Spleen (tissue), 11 donors: ENCODE results near the gene RBMS3. TPM values are rescaled to one million over a fixed set of nuclear protein-coding genes. Genes with fewer than 3 reads are reported as not detected.

Experiments used
- DNase-seq: peaks from one replicate; pipeline ENCODE4 v3.0.0-alpha.2; 2020
- H3K27ac ChIP-seq, 8 donors: fragments of 200-600 bp; sonication (generic) in 7 of 8; 1 replicate in 4 of 8; 2 replicates in 4 of 8; pipeline versions ENCODE4 v1.5.0 to v1.8.0; 2016 to 2021; ENCODE audit warnings: inconsistent platforms in 4 of 8, mild to moderate bottlenecking in 4 of 8, moderate library complexity in 1 of 8
- H3K27me3 ChIP-seq, 7 donors: fragments of 200-600 bp; sonication (generic) in 6 of 7; replicated peaks in 1 of 7; 1 replicate in 4 of 7; 2 replicates in 3 of 7; pipeline versions ENCODE4 v1.5.0 to v1.8.0; 2016 to 2021; ENCODE audit warnings: inconsistent platforms in 3 of 7, mild to moderate bottlenecking in 1 of 7
- H3K36me3 ChIP-seq, 6 donors: fragments of 200-600 bp; sonication (generic) in 5 of 6; 1 replicate in 4 of 6; 2 replicates in 2 of 6; pipeline versions ENCODE4 v1.5.0 to v1.8.0; 2016 to 2021; ENCODE audit warnings: inconsistent platforms in 2 of 6
- H3K4me1 ChIP-seq, 6 donors: fragments of 200-600 bp; sonication (generic) in 5 of 6; 1 replicate in 3 of 6; 2 replicates in 3 of 6; pipeline versions ENCODE4 v1.5.0 to v1.8.0; 2016 to 2021; ENCODE audit warnings: inconsistent platforms in 3 of 6
- H3K4me3 ChIP-seq, 8 donors: fragments of 200-600 bp; sonication (generic) in 7 of 8; 1 replicate in 4 of 8; 2 replicates in 4 of 8; pipeline versions ENCODE4 v1.5.0 to v1.8.0; 2016 to 2021; ENCODE audit warnings: inconsistent platforms in 4 of 8, mild to moderate bottlenecking in 4 of 8, moderate library complexity in 2 of 8
- H3K9me3 ChIP-seq, 8 donors: fragments of 200-600 bp; sonication (generic) in 7 of 8; 1 replicate in 4 of 8; 2 replicates in 4 of 8; pipeline versions ENCODE4 v1.5.0 to v1.8.0; 2016 to 2021; ENCODE audit warnings: inconsistent platforms in 4 of 8
- CTCF ChIP-seq, 11 experiments: fragments of 200-600 bp in 7 of 11; fragments of 450-650 bp in 4 of 11; sonication (generic) in 4 of 11; IDR thresholded peaks in 8 of 11; conservative IDR thresholded peaks in 3 of 11; 1 replicate in 7 of 11; 2 replicates in 4 of 11; pipeline versions ENCODE4 v1.4.0 to v1.8.0; 2016 to 2021; ENCODE audit warnings: antibody characterized with exemption in 11 of 11, inconsistent platforms in 4 of 11, mild to moderate bottlenecking in 1 of 11
- POLR2A ChIP-seq, 3 donors: fragments of 450-650 bp; IDR thresholded peaks; one replicate each; pipeline ENCODE4 v1.5.1; 2017; ENCODE audit warnings: antibody characterized with exemption in 3 of 3, mild to moderate bottlenecking in 1 of 3
- POLR2AphosphoS5 ChIP-seq, 3 donors: sonication (generic); formaldehyde crosslinking; IDR thresholded peaks; one replicate each; pipeline ENCODE4 v1.5.1; 2017; ENCODE audit warnings: antibody characterized with exemption in 3 of 3
- whole genome bisulfite sequencing, 5 donors: extraction: QIAGEN DNeasy Blood & Tissue Kit in 3 of 5; methylation state at CpG; one replicate each; pipeline versions ENCODE4 v1.1.5 to v1.1.7; 2013 to 2018; 5-methylcytosine and 5-hydroxymethylcytosine counted together
- intact Hi-C: fragments of 100-400 bp; cut with DNase I; formaldehyde crosslinking; loops from one replicate; pipeline ENCODE4 v1.15.0; 2023; ENCODE audit warnings: low total_unique reads
- polyA plus RNA-seq, 3 donors: library from polyadenylated mRNA; stranded (reverse); fragments of 200-250 nt; gene quantifications; one replicate each; pipeline ENCODE4 v1.2.1, GENCODE V29; 2013
- total RNA-seq, 7 donors: library from RNA; depleted of rRNA in 3 of 7; stranded (reverse); fragments of >200 nt in 3 of 7; fragmentation: NEBNext Ultra II Directional in 4 of 7; extraction: Animal tissue kit (Norgen Biotek cat#: 25700) in 4 of 7; gene quantifications; one replicate each; pipeline versions ENCODE4 v1.1.0 to v1.2.1, GENCODE V29; 2016 to 2021
- donor health status: healthy with polysubstance abuse.
- donor health status: DM: no; HTN: no; CAD: no; lungs with moderate emphysema.
- donor health status: DM: no; HTN: no; CAD: no.
- donor health status: Bipolar disorder and iron deficiency.
- donor health status: healthy.
- donor health status: DM: no; HTN: no; CAD: no.
- donor health status: DM: yes; HTN: yes; CAD: no.

RBMS3 gene
- total and polyA plus RNA-seq, 10 donors = 2.6 to 81.9 (median 52.5) TPM

GRCh38 chr3:29561651-29562149, 280.8 kb downstream of the RBMS3 start:
- 87 to 98% (median 91%) methylated on average over 4 of the region's 4 CpGs for WGBS, 5 donors
- TF ChIP-seq CTCF (IDR thresholded peaks at IDR 0.05 in 8 of 11, conservative IDR thresholded peaks at IDR 0.05 in 3 of 11) = no peak
- TF ChIP-seq POLR2A (IDR thresholded peaks at IDR 0.05) = no peak
- no peak for TF ChIP-seq POLR2AphosphoS5 (IDR thresholded peaks at IDR 0.05)
- intact Hi-C loops = no loop called here
- H3K4me3 ChIP-seq = no peak overlapping the region
- DNase-seq = no peak
- H3K27ac ChIP-seq = no peak overlapping the region
- no peaks in the 10 kb centered on the region for H3K36me3 ChIP-seq
- H3K9me3 ChIP-seq = no peaks in the 10 kb centered on the region
- H3K27me3 ChIP-seq = no peaks in the 10 kb centered on the region
- no peaks in the 10 kb centered on the region for H3K4me1 ChIP-seq

- H3K4me3 ChIP-seq = no peak overlapping the region
- no peaks in the 10 kb centered on the region for H3K36me3 ChIP-seq
- no peak for DNase-seq
- H3K4me1 ChIP-seq = no peaks in the 10 kb centered on the region
- no peak for TF ChIP-seq POLR2AphosphoS5 (IDR thresholded peaks at IDR 0.05)
- TF ChIP-seq CTCF (IDR thresholded peaks at IDR 0.05 in 8 of 11, conservative IDR thresholded peaks at IDR 0.05 in 3 of 11) = no peak
- TF ChIP-seq POLR2A (IDR thresholded peaks at IDR 0.05) = no peak
- H3K9me3 ChIP-seq = no peaks in the 10 kb centered on the region
- intact Hi-C loops = no loop called here
- no peaks in the 10 kb centered on the region for H3K27me3 ChIP-seq
- H3K27ac ChIP-seq = no peak overlapping the region
Observed at GRCh38 chr3:29565236-29565635, 284.4 kb downstream of the RBMS3 start.

GRCh38 chr3:29567501-29567900, 286.6 kb downstream of the RBMS3 start:
- Histone ChIP-seq H3K36me3 (no peaks in the 10 kb centered on the region), H3K27me3 (no peaks in the 10 kb centered on the region), H3K4me3 (no peak overlapping the region), H3K4me1 (no peaks in the 10 kb centered on the region), H3K9me3 (peaks cover 0 to 17% (median 10%) of the 10 kb centered on the region in 8 donors), H3K27ac (no peak overlapping the region)
- TF ChIP-seq CTCF (IDR thresholded peaks at IDR 0.05 in 8 of 11, conservative IDR thresholded peaks at IDR 0.05 in 3 of 11) (no peak), POLR2A (IDR thresholded peaks at IDR 0.05) (no peak), POLR2AphosphoS5 (IDR thresholded peaks at IDR 0.05) (no peak)
- 73 to 83% (median 80%) methylated on average over 4 of the region's 4 CpGs for WGBS, 5 donors
- DNase-seq = no peak
- intact Hi-C loops = no loop called here

GRCh38 chr3:29568355-29568754, 287.5 kb downstream of the RBMS3 start:
- Histone ChIP-seq H3K4me1 (no peaks in the 10 kb centered on the region), H3K4me3 (no peak overlapping the region), H3K36me3 (no peaks in the 10 kb centered on the region), H3K9me3 (peaks cover 0 to 17% (median 10%) of the 10 kb centered on the region in 8 donors), H3K27me3 (no peaks in the 10 kb centered on the region), H3K27ac (no peak overlapping the region)
- intact Hi-C loops = no loop called here
- no peak for TF ChIP-seq POLR2AphosphoS5 (IDR thresholded peaks at IDR 0.05)
- WGBS, 5 donors = 53 to 79% (median 74%) methylated on average over 2 of the region's 2 CpGs
- DNase-seq = no peak

GRCh38 chr3:29576181-29576580, 295.3 kb downstream of the RBMS3 start:
- Histone ChIP-seq H3K27ac (no peak overlapping the region), H3K4me1 (no peaks in the 10 kb centered on the region), H3K9me3 (peaks cover 0 to 17% (median 7%) of the 10 kb centered on the region in 8 donors), H3K27me3 (no peaks in the 10 kb centered on the region), H3K4me3 (no peak overlapping the region), H3K36me3 (no peaks in the 10 kb centered on the region)
- WGBS, 5 donors = 95 to 100% (median 97%) methylated on average over 1 of the region's 1 CpG
- no peak for DNase-seq
- no peak for TF ChIP-seq POLR2AphosphoS5 (IDR thresholded peaks at IDR 0.05)
- TF ChIP-seq CTCF (IDR thresholded peaks at IDR 0.05 in 8 of 11, conservative IDR thresholded peaks at IDR 0.05 in 3 of 11) = no peak
- no peak for TF ChIP-seq POLR2A (IDR thresholded peaks at IDR 0.05)
- intact Hi-C loops = no loop called here
